ENCODE measurements around the gene CEACAM6. TPM values are rescaled to one million over a fixed set of nuclear protein-coding genes. Genes with fewer than 3 reads are reported as not detected.
"Not testable (repeated sequence)": the region's sequence is repeated elsewhere in the genome, so short reads cannot be mapped to it uniquely, and the experiment has no call there.

The CEACAM6 gene
- polyA plus RNA-seq, 1 of the 3 experiments (the other 2 are of a cell fraction), result not detected

GRCh38 chr19:41708481-41708880, 46.8 kb upstream of the CEACAM6 start, which contains the start of gene CEACAM5:
Gene CEACAM5, plus strand, starts transcription at chr19:41708626. Its CDS starts 106 bp downstream, at chr19:41708732.
- no peaks in the 10 kb centered on the region for H3K79me2 ChIP-seq (ENCODE audit: insufficient read depth)
- H3K9me2 ChIP-seq, result no peaks in the 10 kb centered on the region
- H4K20me1 ChIP-seq (ENCODE audit: insufficient read depth), result 0 out of 2 replicates have a peak, but pooled peaks cover 2% of the 10 kb centered on the region
- no peak within 1 kb of the TSS for H3K9ac ChIP-seq
- peaks cover 39% of the 10 kb centered on the region for H3K27me3 ChIP-seq (ENCODE audit: insufficient read depth)
- no peaks in the 10 kb centered on the region for H3K4me1 ChIP-seq (ENCODE audit: control insufficient read depth in 1 of 2, insufficient read depth in 2 of 2, low read depth in 1 of 2, low read length in 1 of 2)
- H3K4me3 ChIP-seq (ENCODE audit: low read depth in 2 of 2, low read length in 1 of 2), result no peak within 1 kb of the TSS
- H2AFZ ChIP-seq (ENCODE audit: low read depth), result no peak within 1 kb of the TSS
- no peak for TF ChIP-seq RAD21 (IDR thresholded peaks at IDR 0.05; ENCODE audit: low read length)
- no peak for TF ChIP-seq IRF3 (IDR thresholded peaks at IDR 0.05; ENCODE audit: low read depth, low read length)
- TF ChIP-seq TEAD4 (IDR thresholded peaks at IDR 0.05; ENCODE audit: borderline replicate concordance, insufficient read depth), result no peak
- TF ChIP-seq EZH2phosphoT487 (IDR thresholded peaks at IDR 0.05; ENCODE audit: borderline replicate concordance, low read depth), result no peak
- TF ChIP-seq RXRA (IDR thresholded peaks at IDR 0.05; ENCODE audit: borderline replicate concordance, low read depth), result no peak
- TF ChIP-seq FOSL2 (IDR thresholded peaks at IDR 0.05; ENCODE audit: borderline replicate concordance, low read depth), result no peak
- no peak for TF ChIP-seq GABPA (IDR thresholded peaks at IDR 0.05; ENCODE audit: low read depth)
- TF ChIP-seq YY1 (IDR thresholded peaks at IDR 0.05; ENCODE audit: low read depth), result no peak
- no peak for TF ChIP-seq SIN3A (IDR thresholded peaks at IDR 0.05; ENCODE audit: borderline replicate concordance, low read depth, low read length)
- TF ChIP-seq CHD2 (IDR thresholded peaks at IDR 0.05; ENCODE audit: low read length, partially characterized antibody), result no peak
- TF ChIP-seq MAX (IDR thresholded peaks at IDR 0.05; ENCODE audit: low read depth), result no peak
- H3K36me3 ChIP-seq (replicated peaks in 1 of 2; ENCODE audit: control insufficient read depth in 1 of 2, insufficient read depth in 2 of 2, low read length in 1 of 2), result no peaks in the 10 kb centered on the region
- POLR2A ChIA-PET, result no interaction called here
- 4% methylated on average over 4 of the region's 4 CpGs for WGBS (ENCODE audit: low lambda C conversion rate)
- no peaks in the 10 kb centered on the region for H3F3A ChIP-seq (replicated peaks; ENCODE audit: insufficient read depth)
- no peak within 1 kb of the TSS for H3K27ac ChIP-seq (ENCODE audit: low read depth in 2 of 2, low read length in 1 of 2)
- H3K4me2 ChIP-seq, result no peak within 1 kb of the TSS
- H3K9me3 ChIP-seq, result no peaks in the 10 kb centered on the region
- CTCF ChIA-PET, result interaction anchor here (1.0 to 1.5 kb wide), 2 partner anchors 17 to 39 kb away, joined by 3 read pairs; no protein-coding TSS in a partner anchor
- DNase-seq, result no peak

GRCh38 chr19:41709516-41709915, 45.8 kb upstream of the CEACAM6 start:
- H3K4me2 ChIP-seq; H2AFZ ChIP-seq (ENCODE audit: low read depth); H3K9me2 ChIP-seq; H3K4me3 ChIP-seq (ENCODE audit: low read depth in 2 of 2, low read length in 1 of 2); DNase-seq; H3F3A ChIP-seq (replicated peaks; ENCODE audit: insufficient read depth); H3K9me3 ChIP-seq; H3K4me1 ChIP-seq (ENCODE audit: control insufficient read depth in 1 of 2, insufficient read depth in 2 of 2, low read depth in 1 of 2, low read length in 1 of 2); H3K36me3 ChIP-seq (replicated peaks in 1 of 2; ENCODE audit: control insufficient read depth in 1 of 2, insufficient read depth in 2 of 2, low read length in 1 of 2); POLR2A ChIA-PET; H3K79me2 ChIP-seq (ENCODE audit: insufficient read depth); H3K9ac ChIP-seq; H3K27ac ChIP-seq (ENCODE audit: low read depth in 2 of 2, low read length in 1 of 2); H4K20me1 ChIP-seq (ENCODE audit: insufficient read depth): not testable (repeated sequence)
- CTCF ChIA-PET, result interaction anchor here (1.5 kb wide), 1 partner anchor 18 kb away, joined by 3 read pairs; no protein-coding TSS in a partner anchor
- 18% methylated on average over 8 of the region's 8 CpGs for WGBS (ENCODE audit: low lambda C conversion rate)
- peaks cover 44% of the 10 kb centered on the region for H3K27me3 ChIP-seq (ENCODE audit: insufficient read depth)

Measured in SK-N-SH (cell line).